ENCODE data around the gene PPFIA1.
"Not testable (repeated sequence)": the region's sequence is repeated elsewhere in the genome, so short reads cannot be mapped to it uniquely, and the experiment has no call there.

The PPFIA1 gene

GRCh38 chr11:70251659-70252321 is 18.7 kb upstream of the PPFIA1 start:
- DNase-seq (ENCODE audit: low read depth in 2 of 2, low spot score in 1 of 2) = no peak

GRCh38 chr11:70252844-70253243 is 17.6 kb upstream of the PPFIA1 start:
- no peak for DNase-seq (ENCODE audit: low read depth in 2 of 2, low spot score in 1 of 2)

- no peak for DNase-seq (ENCODE audit: low read depth in 2 of 2, low spot score in 1 of 2)
These were observed 14.9 kb upstream of the PPFIA1 start for GRCh38 chr11:70255477-70256116.

GRCh38 chr11:70259077-70259476 is 11.4 kb upstream of the PPFIA1 start:
- DNase-seq (ENCODE audit: low read depth in 2 of 2, low spot score in 1 of 2) = not testable (repeated sequence)

GRCh38 chr11:70262951-70263350 is 7.5 kb upstream of the PPFIA1 start:
- no peak for DNase-seq (ENCODE audit: low read depth in 2 of 2, low spot score in 1 of 2)

- DNase-seq (ENCODE audit: low read depth in 2 of 2, low spot score in 1 of 2) = no peak
These were observed 7.1 kb upstream of the PPFIA1 start for GRCh38 chr11:70263363-70263762.

- DNase-seq (ENCODE audit: low read depth in 2 of 2, low spot score in 1 of 2) = no peak
These were observed 5.1 kb upstream of the PPFIA1 start for GRCh38 chr11:70265341-70265740.

- no peak for DNase-seq (ENCODE audit: low read depth in 2 of 2, low spot score in 1 of 2)
These were observed 3.0 kb upstream of the PPFIA1 start for GRCh38 chr11:70267405-70267950.

- no peak for DNase-seq (ENCODE audit: low read depth in 2 of 2, low spot score in 1 of 2)
These were observed 2.0 kb upstream of the PPFIA1 start for GRCh38 chr11:70268526-70268925.

GRCh38 chr11:70270877-70271648 is 573 bp downstream of the PPFIA1 start:
- DNase-seq (ENCODE audit: low read depth in 2 of 2, low spot score in 1 of 2) = no peak

GRCh38 chr11:70271649-70271953 is 1.1 kb downstream of the PPFIA1 start:
- no peak for DNase-seq (ENCODE audit: low read depth in 2 of 2, low spot score in 1 of 2)

- DNase-seq (ENCODE audit: low read depth in 2 of 2, low spot score in 1 of 2) = no peak
These were observed 1.5 kb downstream of the PPFIA1 start for GRCh38 chr11:70272009-70272408.

GRCh38 chr11:70278994-70279393 is 8.5 kb downstream of the PPFIA1 start:
- no peak for DNase-seq (ENCODE audit: low read depth in 2 of 2, low spot score in 1 of 2)

- DNase-seq (ENCODE audit: low read depth in 2 of 2, low spot score in 1 of 2) = no peak
These were observed 10.7 kb downstream of the PPFIA1 start for GRCh38 chr11:70281156-70281609.

GRCh38 chr11:70282012-70282411 is 11.5 kb downstream of the PPFIA1 start:
- no peak for DNase-seq (ENCODE audit: low read depth in 2 of 2, low spot score in 1 of 2)

GRCh38 chr11:70288721-70289120 is 18.2 kb downstream of the PPFIA1 start:
- no peak for DNase-seq (ENCODE audit: low read depth in 2 of 2, low spot score in 1 of 2)

GRCh38 chr11:70289582-70289981 is 19.1 kb downstream of the PPFIA1 start:
- no peak for DNase-seq (ENCODE audit: low read depth in 2 of 2, low spot score in 1 of 2)

- no peak for DNase-seq (ENCODE audit: low read depth in 2 of 2, low spot score in 1 of 2)
These were observed 20.0 kb downstream of the PPFIA1 start for GRCh38 chr11:70290361-70291065.

- DNase-seq (ENCODE audit: low read depth in 2 of 2, low spot score in 1 of 2) = no peak
These were observed 21.7 kb downstream of the PPFIA1 start for GRCh38 chr11:70292166-70292565.

- no peak for DNase-seq (ENCODE audit: low read depth in 2 of 2, low spot score in 1 of 2)
These were observed 22.4 kb downstream of the PPFIA1 start for GRCh38 chr11:70292863-70293262.

GRCh38 chr11:70295166-70295565 is 24.7 kb downstream of the PPFIA1 start:
- DNase-seq (ENCODE audit: low read depth in 2 of 2, low spot score in 1 of 2) = not testable (repeated sequence)
